HS-27A (cell line): Measurements from ENCODE around the gene PLD1.

Experiments
- DNase-seq: peaks from one replicate; pipeline ENCODE4 v3.0.0-alpha.2; 2012; ENCODE audit warnings: low read depth, missing footprints

PLD1 gene

GRCh38 chr3:171836855-171837254 lies 26.6 kb upstream of the PLD1 start:
- no peak for DNase-seq

- DNase-seq = no peak
Measured at GRCh38 chr3:171835613-171836012, 25.3 kb upstream of the PLD1 start.

- no peak for DNase-seq
Measured at GRCh38 chr3:171835116-171835515, 24.8 kb upstream of the PLD1 start.

GRCh38 chr3:171834461-171834801 lies 24.1 kb upstream of the PLD1 start:
- no peak for DNase-seq

- no peak for DNase-seq
Measured at GRCh38 chr3:171833789-171834460, 23.6 kb upstream of the PLD1 start.

- no peak for DNase-seq
Measured at GRCh38 chr3:171832989-171833388, 22.7 kb upstream of the PLD1 start.

GRCh38 chr3:171831936-171832335 lies 21.7 kb upstream of the PLD1 start:
- no peak for DNase-seq

- DNase-seq = no peak
Measured at GRCh38 chr3:171830518-171830875, 20.2 kb upstream of the PLD1 start.

- no peak for DNase-seq
Measured at GRCh38 chr3:171829841-171830517, 19.7 kb upstream of the PLD1 start.

- DNase-seq = no peak
Measured at GRCh38 chr3:171828902-171829770, 18.9 kb upstream of the PLD1 start.

- no peak for DNase-seq
Measured at GRCh38 chr3:171827836-171828458, 17.7 kb upstream of the PLD1 start.

- DNase-seq = no peak
Measured at GRCh38 chr3:171827385-171827784, 17.1 kb upstream of the PLD1 start.

GRCh38 chr3:171825222-171825828 lies 15.0 kb upstream of the PLD1 start:
- no peak for DNase-seq

GRCh38 chr3:171824824-171825221 lies 14.5 kb upstream of the PLD1 start:
- no peak for DNase-seq

- no peak for DNase-seq
Measured at GRCh38 chr3:171824116-171824515, 13.8 kb upstream of the PLD1 start.

GRCh38 chr3:171822431-171823106 lies 12.3 kb upstream of the PLD1 start:
- DNase-seq = no peak

GRCh38 chr3:171821778-171822358 lies 11.6 kb upstream of the PLD1 start:
- no peak for DNase-seq

- DNase-seq = no peak
Measured at GRCh38 chr3:171821044-171821443, 10.8 kb upstream of the PLD1 start.

- DNase-seq = no peak
Measured at GRCh38 chr3:171817074-171817800, 7.0 kb upstream of the PLD1 start.

- no peak for DNase-seq
Measured at GRCh38 chr3:171815973-171816595, 5.8 kb upstream of the PLD1 start.
